Endothelial cell of umbilical vein (primary cell): Measurements from ENCODE around the gene LCNL1. TPM values are rescaled to one million over a fixed set of nuclear protein-coding genes. Genes with fewer than 3 reads are reported as not detected.

Experiments
- BruUV-seq: library from RNA; stranded (reverse); fragments of 400-500 nt; replicated peaks from 2 replicates; lab custom pipeline; 2021; lab: Mats Ljungman, UMichigan
- CTCF ChIA-PET: fragments of 300-600, 350-600 bp; sonication (Branson Sonifier 250); formaldehyde crosslinking; loops from one replicate; lab custom pipeline; 2021; ENCODE audit warnings: antibody characterized with exemption, inconsistent platforms; lab: Charles Lee
- POLR2A ChIA-PET: fragments of 300-600, 350-600 bp; sonication (Branson Sonifier 250); formaldehyde crosslinking; loops from one replicate; lab custom pipeline; 2021; ENCODE audit warnings: antibody characterized with exemption, inconsistent platforms; lab: Charles Lee
- DNase-seq: peaks from one replicate; pipeline ENCODE4 v3.0.0-alpha.2; 2011; ENCODE audit warnings: low read depth, low spot score
- FAIRE-seq: peaks from 2 replicates; lab custom pipeline; 2011; peaks lifted over from hg19 to GRCh38; lab: Jason Lieb, UNC
- H2AFZ ChIP-seq: 2 replicates; pipeline ENCODE4 v1.6.0; 2012; ENCODE audit warnings: low read depth, low read length, control low read depth, inconsistent platforms
- H3K27ac ChIP-seq: 2 replicates; pipeline ENCODE4 v1.5.1; 2011; ENCODE audit warnings: low read depth, mild to moderate bottlenecking, control low read depth, low read length, moderate library complexity; ENCODE audit not compliant: insufficient read depth
- H3K27me3 ChIP-seq, 2 experiments: 2 replicates each; pipeline versions ENCODE4 v1.6.0 to v1.6.1; 2011; ENCODE audit warnings: low read length in 2 of 2, mixed read lengths in 1 of 2; ENCODE audit not compliant: control insufficient read depth in 2 of 2, insufficient read depth in 2 of 2
- H3K36me3 ChIP-seq, 2 experiments: 2 replicates in 1 of 2; 3 replicates in 1 of 2; pipeline ENCODE4 v1.5.1; 2011; ENCODE audit warnings: low read length in 2 of 2, mild to moderate bottlenecking in 1 of 2, moderate library complexity in 1 of 2; ENCODE audit not compliant: control insufficient read depth in 2 of 2, insufficient read depth in 2 of 2; ENCODE audit errors: extremely low read depth in 1 of 2
- H3K4me1 ChIP-seq: 3 replicates; pipeline ENCODE4 v1.5.1; 2011; ENCODE audit warnings: mild to moderate bottlenecking, low read length; ENCODE audit not compliant: control insufficient read depth, insufficient read depth; ENCODE audit errors: extremely low read depth
- H3K4me2 ChIP-seq: 2 replicates; pipeline ENCODE4 v1.6.1; 2011; ENCODE audit warnings: low read length, control low read depth, mixed read lengths; ENCODE audit not compliant: insufficient read depth
- H3K4me3 ChIP-seq, 3 experiments: fragments of 200-600 bp in 1 of 3; sonication (generic), shearing (Covaris generic) in 1 of 3; replicated peaks in 1 of 3; 2 replicates each; pipeline ENCODE4 v1.5.1; 2011 to 2016; ENCODE audit warnings: control low read depth in 3 of 3, low read length in 3 of 3, mild to moderate bottlenecking in 2 of 3, inconsistent platforms in 1 of 3, low read depth in 1 of 3, moderate library complexity in 1 of 3; ENCODE audit not compliant: insufficient read depth in 1 of 3
- H3K79me2 ChIP-seq: 2 replicates; pipeline ENCODE4 v1.6.0; 2012; ENCODE audit warnings: low read length, inconsistent platforms; ENCODE audit not compliant: control insufficient read depth, insufficient read depth
- H3K9ac ChIP-seq: replicated peaks from 2 replicates; pipeline ENCODE3; 2011; ENCODE audit warnings: low read length, control low read depth; ENCODE audit not compliant: insufficient read depth; ENCODE audit errors: extremely low read depth
- H3K9me1 ChIP-seq: replicated peaks from 3 replicates; pipeline ENCODE4 v1.6.0; 2011; ENCODE audit warnings: mild to moderate bottlenecking, low read length; ENCODE audit not compliant: control insufficient read depth, insufficient read depth; ENCODE audit errors: extremely low read depth
- H3K9me3 ChIP-seq: replicated peaks from 2 replicates; pipeline ENCODE4 v1.5.1; 2012; ENCODE audit warnings: low read length, inconsistent platforms; ENCODE audit not compliant: control insufficient read depth, insufficient read depth
- H4K20me1 ChIP-seq: replicated peaks from 2 replicates; pipeline ENCODE3; 2011; ENCODE audit warnings: mild to moderate bottlenecking, low read length; ENCODE audit not compliant: control insufficient read depth, insufficient read depth; ENCODE audit errors: extremely low read depth
- CTCF ChIP-seq, 2 donors: IDR thresholded peaks; 1 replicate in 1 of 2; 2 replicates in 1 of 2; pipeline ENCODE4 v1.5.1; 2011; ENCODE audit warnings: low read length in 2 of 2, mild to moderate bottlenecking in 2 of 2, moderate library complexity in 2 of 2, control low read depth in 1 of 2, inconsistent platforms in 1 of 2, low read depth in 1 of 2; ENCODE audit not compliant: insufficient read depth in 1 of 2; ENCODE audit errors: extremely low read depth in 1 of 2
- EZH2 ChIP-seq: IDR thresholded peaks from 2 replicates; pipeline ENCODE4 v1.6.1; 2012; ENCODE audit warnings: borderline replicate concordance, low read depth, mild to moderate bottlenecking, moderate library complexity, low read length, inconsistent platforms; ENCODE audit not compliant: severe bottlenecking
- FOS ChIP-seq: IDR thresholded peaks from 2 replicates; pipeline ENCODE4 v1.6.1; 2011; ENCODE audit warnings: mild to moderate bottlenecking, low read length, moderate library complexity, borderline replicate concordance; ENCODE audit not compliant: insufficient read depth
- GATA2 ChIP-seq: IDR thresholded peaks from 2 replicates; pipeline ENCODE4 v1.7.0; 2011; ENCODE audit warnings: low read depth, mild to moderate bottlenecking, moderate library complexity, mixed read lengths, low read length; ENCODE audit not compliant: insufficient read length, insufficient read depth
- JUN ChIP-seq: IDR thresholded peaks from 2 replicates; pipeline ENCODE4 v1.6.1; 2011; ENCODE audit warnings: borderline replicate concordance, low read depth; ENCODE audit not compliant: insufficient read length, insufficient read depth
- MAX ChIP-seq: IDR thresholded peaks from 2 replicates; pipeline ENCODE4 v1.6.1; 2011; ENCODE audit not compliant: insufficient read depth, insufficient read length
- MYC ChIP-seq: IDR thresholded peaks from one replicate; pipeline ENCODE4 v1.6.1; 2011; ENCODE audit warnings: mild to moderate bottlenecking, low read depth, low read length
- POLR2A ChIP-seq: IDR thresholded peaks from 2 replicates; pipeline ENCODE4 v1.6.1; 2012; ENCODE audit warnings: low read depth, mild to moderate bottlenecking, control low read depth, low read length
- POLR2AphosphoS5 ChIP-seq: IDR thresholded peaks from 2 replicates; pipeline ENCODE4 v1.6.1; 2012; ENCODE audit warnings: low read depth, mild to moderate bottlenecking, control low read depth, low read length, moderate library complexity; ENCODE audit not compliant: insufficient read depth
- dilution Hi-C: fragments of 300-500 bp; cut with MboI; formaldehyde crosslinking; loops from one replicate; pipeline ENCODE4 v1.15.0; 2019; ENCODE audit warnings: low sequenced_read_pairs; ENCODE audit not compliant: extremely low pct_ligation_motif_present
- intact Hi-C: fragments of 100-400 bp; cut with micrococcal nuclease; formaldehyde crosslinking; loops from one replicate; pipeline ENCODE4 v1.10.0; 2022
- polyA plus RNA-seq, 4 experiments: library from polyadenylated mRNA; depleted of rRNA in 3 of 4; stranded (reverse) in 3 of 4; unstranded in 1 of 4; fragments of >200 nt; gene quantifications; 2 replicates each; pipeline versions ENCODE4 v1.2.1 to v1.2.3, GENCODE V29; 2011 to 2012; ENCODE audit warnings: missing spikeins in 1 of 4
- total RNA-seq: library from RNA; stranded (reverse); gene quantifications from 2 replicates; pipeline ENCODE4 v1.2.3, GENCODE V29; 2021

LCNL1 gene
- total and polyA plus RNA-seq, 2 donors (not counting 3 experiments of a cell fraction or from before 2014, with no cell fraction given) = not detected

- ChIA-PET CTCF (no interaction called here), POLR2A (no interaction called here)
- H2AFZ ChIP-seq = no peak overlapping the region
- dilution Hi-C loops = no loop called here
- no peak overlapping the region for H3K9ac ChIP-seq
- H3K79me2 ChIP-seq = no peaks in the 10 kb centered on the region
- DNase-seq (no peak), FAIRE-seq (no peak)
- H3K9me3 ChIP-seq = no peaks in the 10 kb centered on the region
- H3K27me3 ChIP-seq = no peaks in the 10 kb centered on the region
- H3K9me1 ChIP-seq = no peaks in the 10 kb centered on the region
- H4K20me1 ChIP-seq = no peaks in the 10 kb centered on the region
- no peak for TF ChIP-seq POLR2AphosphoS5
- BruUV-seq = no TSS peak
- H3K4me1 ChIP-seq = no peaks in the 10 kb centered on the region
- intact Hi-C loops = no loop called here
- no peak overlapping the region for H3K27ac ChIP-seq
- no peak overlapping the region for H3K4me2 ChIP-seq
- no peaks in the 10 kb centered on the region for H3K36me3 ChIP-seq
- no peak overlapping the region for H3K4me3 ChIP-seq
These were observed 24.3 kb upstream of the LCNL1 start for GRCh38 chr9:136958473-136958872.

GRCh38 chr9:136958898-136959850 lies 23.6 kb upstream of the LCNL1 start:
- H3K36me3 ChIP-seq = no peaks in the 10 kb centered on the region
- H3K9ac ChIP-seq = no peak overlapping the region
- H3K27me3 ChIP-seq = no peaks in the 10 kb centered on the region
- no peak overlapping the region for H3K4me2 ChIP-seq
- no peak overlapping the region for H3K4me3 ChIP-seq
- ChIA-PET POLR2A (no interaction called here), CTCF (interaction anchor here (0.6 to 1.4 kb wide), 4 partner anchors 11 to 105 kb away, joined by 3 to 6 read pairs (median 4); no protein-coding TSS in a partner anchor)
- DNase-seq = no peak
- intact Hi-C loops (no loop called here), dilution Hi-C loops (no loop called here)
- no peaks in the 10 kb centered on the region for H4K20me1 ChIP-seq
- H3K4me1 ChIP-seq = no peaks in the 10 kb centered on the region
- FAIRE-seq = no peak
- no TSS peak for BruUV-seq
- TF ChIP-seq EZH2 = no peak
- TF ChIP-seq POLR2AphosphoS5 = no peak
- no peak for TF ChIP-seq FOS
- TF ChIP-seq JUN = no peak
- no peak for TF ChIP-seq CTCF (IDR thresholded peaks at IDR 0.05; ENCODE audit: extremely low read depth in 1 of 2, insufficient read depth in 1 of 2, low read depth in 1 of 2, low read length in 2 of 2)
- no peak for TF ChIP-seq MAX
- no peak for TF ChIP-seq POLR2A
- no peak for TF ChIP-seq GATA2
- TF ChIP-seq MYC = no peak
- no peak overlapping the region for H2AFZ ChIP-seq
- no peaks in the 10 kb centered on the region for H3K9me1 ChIP-seq
- no peaks in the 10 kb centered on the region for H3K79me2 ChIP-seq
- no peaks in the 10 kb centered on the region for H3K9me3 ChIP-seq
- no peak overlapping the region for H3K27ac ChIP-seq
